ENCODE data around the gene RPL15. TPM values are rescaled to one million over a fixed set of nuclear protein-coding genes. Genes with fewer than 3 reads are reported as not detected.

Gene RPL15
- polyA plus RNA-seq, 1 donor (not counting 4 experiments of a cell fraction or from before 2014, with no cell fraction given): 3,052 TPM

DNA sequence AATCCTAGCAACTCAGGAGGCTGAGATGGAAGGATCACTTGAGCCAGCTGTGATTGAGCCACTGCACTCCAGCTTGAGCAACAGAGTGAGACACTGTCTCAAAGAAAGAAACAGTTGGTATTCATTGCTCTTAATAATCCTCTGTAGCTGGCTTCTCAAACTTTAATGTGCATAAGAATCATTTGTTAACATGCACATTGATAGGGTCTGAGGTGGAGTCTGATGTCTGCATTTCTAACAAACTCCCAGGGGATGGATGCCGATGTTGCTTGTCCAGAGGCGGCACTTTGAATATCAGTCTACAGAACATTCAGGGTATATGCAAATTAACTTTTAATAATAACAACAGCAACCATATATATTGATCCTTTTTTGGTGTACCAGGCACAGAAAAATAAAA, 40.0 kb upstream of the RPL15 start:
- no peaks in the 10 kb centered on the region for H3K9me1 ChIP-seq (ENCODE audit: control insufficient read depth, extremely low read depth, insufficient read depth, low read length)
- no peaks in the 10 kb centered on the region for H3K9me3 ChIP-seq (ENCODE audit: control insufficient read depth, low read depth, low read length)
- H3K9ac ChIP-seq (ENCODE audit: control insufficient read depth, extremely low read depth, insufficient read depth, low read length): no peak overlapping the region
- peaks cover 0 to 3% of the 10 kb centered on the region in 2 experiments for H3K36me3 ChIP-seq (ENCODE audit: control insufficient read depth in 2 of 2, extremely low read depth in 1 of 2, insufficient read depth in 2 of 2, low read length in 2 of 2)
- H3K4me3 ChIP-seq (ENCODE audit: control insufficient read depth in 2 of 3, extremely low read depth in 1 of 3, insufficient read depth in 2 of 3, low read depth in 1 of 3, low read length in 3 of 3): no peak overlapping the region
- TF ChIP-seq EZH2 (IDR thresholded peaks at IDR 0.05; ENCODE audit: low read length): no peak
- TF ChIP-seq, protein P1, sequence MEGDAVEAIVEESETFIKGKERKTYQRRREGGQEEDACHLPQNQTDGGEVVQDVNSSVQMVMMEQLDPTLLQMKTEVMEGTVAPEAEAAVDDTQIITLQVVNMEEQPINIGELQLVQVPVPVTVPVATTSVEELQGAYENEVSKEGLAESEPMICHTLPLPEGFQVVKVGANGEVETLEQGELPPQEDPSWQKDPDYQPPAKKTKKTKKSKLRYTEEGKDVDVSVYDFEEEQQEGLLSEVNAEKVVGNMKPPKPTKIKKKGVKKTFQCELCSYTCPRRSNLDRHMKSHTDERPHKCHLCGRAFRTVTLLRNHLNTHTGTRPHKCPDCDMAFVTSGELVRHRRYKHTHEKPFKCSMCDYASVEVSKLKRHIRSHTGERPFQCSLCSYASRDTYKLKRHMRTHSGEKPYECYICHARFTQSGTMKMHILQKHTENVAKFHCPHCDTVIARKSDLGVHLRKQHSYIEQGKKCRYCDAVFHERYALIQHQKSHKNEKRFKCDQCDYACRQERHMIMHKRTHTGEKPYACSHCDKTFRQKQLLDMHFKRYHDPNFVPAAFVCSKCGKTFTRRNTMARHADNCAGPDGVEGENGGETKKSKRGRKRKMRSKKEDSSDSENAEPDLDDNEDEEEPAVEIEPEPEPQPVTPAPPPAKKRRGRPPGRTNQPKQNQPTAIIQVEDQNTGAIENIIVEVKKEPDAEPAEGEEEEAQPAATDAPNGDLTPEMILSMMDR (optimal IDR thresholded peaks at IDR 0.05 in 1 of 3, IDR thresholded peaks at IDR 0.05 in 1 of 3, conservative IDR thresholded peaks at IDR 0.05 in 1 of 3; ENCODE audit: extremely low read depth in 1 of 3, insufficient read depth in 2 of 3, low read length in 3 of 3): no peak
- no peak overlapping the region for H3K4me2 ChIP-seq (ENCODE audit: control insufficient read depth, extremely low read depth, insufficient read depth, low read depth, low read length)
- no peaks in the 10 kb centered on the region for H4K20me1 ChIP-seq (ENCODE audit: control insufficient read depth, extremely low read depth, insufficient read depth, low read length)
- no peak overlapping the region for H3K27ac ChIP-seq (ENCODE audit: control insufficient read depth, insufficient read depth, low read length)
- DNase-seq (ENCODE audit: low read depth, low spot score) (no peak), FAIRE-seq (no peak)
- dilution Hi-C loops (cut with MboI; ENCODE audit: extremely low pct_ligation_motif_present, low sequenced_read_pairs): no loop called here
- H2AFZ ChIP-seq (ENCODE audit: control insufficient read depth, low read length): no peak overlapping the region
- H3K27me3 ChIP-seq (ENCODE audit: control insufficient read depth, extremely low read depth, insufficient read depth, low read length): no peaks in the 10 kb centered on the region
- H3K4me1 ChIP-seq (ENCODE audit: control insufficient read depth, extremely low read depth, insufficient read depth, low read length): peaks cover 27% of the 10 kb centered on the region
- H3K79me2 ChIP-seq (ENCODE audit: control insufficient read depth, insufficient read depth, low read length): peaks cover 33% of the 10 kb centered on the region

DNA sequence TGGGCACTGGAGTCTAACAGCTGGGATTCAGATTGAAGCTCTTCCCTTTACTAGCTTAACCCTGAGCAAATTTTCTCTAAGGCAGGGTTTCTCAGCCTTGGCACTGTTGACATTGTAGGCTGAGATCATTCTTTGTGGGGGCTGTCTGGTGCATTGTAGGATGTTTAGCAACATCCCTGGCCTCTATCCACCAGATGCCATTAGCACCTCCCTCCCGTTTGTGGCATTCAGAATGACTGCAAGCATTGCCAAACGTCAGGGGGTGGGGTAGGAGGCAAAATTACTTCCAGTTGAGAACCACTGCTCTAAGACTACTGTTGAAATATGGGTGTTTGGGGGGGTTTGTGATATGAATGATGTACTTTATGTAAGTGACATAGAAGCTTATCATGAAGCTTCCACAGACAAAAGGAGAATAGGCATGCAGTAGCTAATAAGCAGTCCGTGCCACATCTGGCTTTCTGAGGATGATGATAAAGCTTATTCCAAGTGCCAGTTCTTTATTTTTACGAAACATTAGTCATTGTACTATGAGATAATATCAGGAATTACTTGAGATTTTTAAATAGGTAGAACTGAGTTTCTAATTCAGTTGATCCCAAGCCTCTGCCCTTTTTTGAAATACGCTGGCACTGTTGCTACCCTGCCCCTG, 39.5 kb upstream of the RPL15 start:
- H3K9me1 ChIP-seq (ENCODE audit: control insufficient read depth, extremely low read depth, insufficient read depth, low read length): no peaks in the 10 kb centered on the region
- dilution Hi-C loops (cut with MboI; ENCODE audit: extremely low pct_ligation_motif_present, low sequenced_read_pairs): no loop called here

More for the DNA sequence above, 39.5 kb upstream of the RPL15 start:
- Histone ChIP-seq H3K27me3 (ENCODE audit: control insufficient read depth, extremely low read depth, insufficient read depth, low read length) (no peaks in the 10 kb centered on the region), H3K27ac (ENCODE audit: control insufficient read depth, insufficient read depth, low read length) (no peak overlapping the region), H3K9me3 (ENCODE audit: control insufficient read depth, low read depth, low read length) (no peaks in the 10 kb centered on the region), H3K4me2 (ENCODE audit: control insufficient read depth, extremely low read depth, insufficient read depth, low read depth, low read length) (no peak overlapping the region), H4K20me1 (ENCODE audit: control insufficient read depth, extremely low read depth, insufficient read depth, low read length) (no peaks in the 10 kb centered on the region), H3K4me1 (ENCODE audit: control insufficient read depth, extremely low read depth, insufficient read depth, low read length) (peaks cover 27% of the 10 kb centered on the region), H2AFZ (ENCODE audit: control insufficient read depth, low read length) (no peak overlapping the region), H3K79me2 (ENCODE audit: control insufficient read depth, insufficient read depth, low read length) (peaks cover 33% of the 10 kb centered on the region), H3K4me3 (ENCODE audit: control insufficient read depth in 2 of 3, extremely low read depth in 1 of 3, insufficient read depth in 2 of 3, low read depth in 1 of 3, low read length in 3 of 3) (no peak overlapping the region), H3K9ac (ENCODE audit: control insufficient read depth, extremely low read depth, insufficient read depth, low read length) (no peak overlapping the region), H3K36me3 (ENCODE audit: control insufficient read depth in 2 of 2, extremely low read depth in 1 of 2, insufficient read depth in 2 of 2, low read length in 2 of 2) (peaks cover 0 to 6% of the 10 kb centered on the region in 2 experiments)
- DNase-seq (ENCODE audit: low read depth, low spot score): no peak
- no peak for FAIRE-seq
- TF ChIP-seq EZH2 (IDR thresholded peaks at IDR 0.05; ENCODE audit: low read length): no peak
- TF ChIP-seq, protein P1 (optimal IDR thresholded peaks at IDR 0.05 in 1 of 3, IDR thresholded peaks at IDR 0.05 in 1 of 3, conservative IDR thresholded peaks at IDR 0.05 in 1 of 3; ENCODE audit: extremely low read depth in 1 of 3, insufficient read depth in 2 of 3, low read length in 3 of 3): no peak
